NCI-H2171 (cell line): ENCODE data around the gene CYP27B1.
"Not testable (repeated sequence)": the region's sequence is repeated elsewhere in the genome, so short reads cannot be mapped to it uniquely, and the experiment has no call there.

Experiments
- DNase-seq: peaks from one replicate; lab custom pipeline; 2025; lab: John Stamatoyannopoulos, UW

CYP27B1 gene

DNA sequence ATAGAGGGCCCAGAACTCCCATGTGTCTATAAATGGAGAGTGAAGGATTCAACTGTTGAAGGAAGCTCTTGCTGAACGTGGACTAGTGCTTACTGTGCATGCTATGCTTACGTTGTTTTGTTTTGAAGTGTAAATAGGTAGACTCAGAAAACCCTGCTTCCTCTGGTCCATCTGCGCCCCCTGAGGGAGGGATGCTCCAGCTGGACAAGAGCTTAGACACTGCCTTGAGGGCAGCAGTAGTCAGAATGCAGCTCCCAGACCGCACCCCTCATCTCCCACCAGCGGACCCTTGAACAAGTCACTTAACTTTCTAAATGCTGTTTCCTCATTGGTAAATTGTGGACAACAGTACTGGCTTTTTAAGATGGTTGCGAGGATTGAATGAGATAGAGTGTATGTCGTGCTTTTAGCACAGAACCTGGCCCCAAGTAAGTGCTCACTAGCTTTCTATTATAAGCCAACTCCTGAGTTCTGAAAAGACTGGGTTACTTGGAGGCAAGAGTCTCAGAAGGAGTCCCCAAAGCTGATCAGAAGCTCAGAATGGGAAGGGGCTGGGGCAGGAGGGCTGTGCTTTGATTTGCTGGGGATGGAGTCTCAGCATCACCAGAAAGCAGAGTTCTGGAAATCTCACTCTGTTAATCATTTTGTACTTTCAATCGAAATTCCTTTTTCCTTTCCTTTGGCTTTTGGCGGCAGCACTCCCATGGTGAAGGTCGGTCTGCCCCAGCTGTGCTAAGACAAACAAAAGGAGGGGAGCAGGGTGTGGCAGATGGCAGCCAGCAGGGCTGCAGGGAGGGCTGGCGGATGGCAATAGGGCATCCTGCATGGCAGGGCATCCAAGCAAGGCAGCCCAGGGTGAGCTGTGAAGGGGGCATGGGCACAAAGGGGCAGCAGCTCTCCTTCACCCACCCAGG is 43.9 kb downstream of the CYP27B1 start:
- peak; percentile 44 for DNase-seq

DNA sequence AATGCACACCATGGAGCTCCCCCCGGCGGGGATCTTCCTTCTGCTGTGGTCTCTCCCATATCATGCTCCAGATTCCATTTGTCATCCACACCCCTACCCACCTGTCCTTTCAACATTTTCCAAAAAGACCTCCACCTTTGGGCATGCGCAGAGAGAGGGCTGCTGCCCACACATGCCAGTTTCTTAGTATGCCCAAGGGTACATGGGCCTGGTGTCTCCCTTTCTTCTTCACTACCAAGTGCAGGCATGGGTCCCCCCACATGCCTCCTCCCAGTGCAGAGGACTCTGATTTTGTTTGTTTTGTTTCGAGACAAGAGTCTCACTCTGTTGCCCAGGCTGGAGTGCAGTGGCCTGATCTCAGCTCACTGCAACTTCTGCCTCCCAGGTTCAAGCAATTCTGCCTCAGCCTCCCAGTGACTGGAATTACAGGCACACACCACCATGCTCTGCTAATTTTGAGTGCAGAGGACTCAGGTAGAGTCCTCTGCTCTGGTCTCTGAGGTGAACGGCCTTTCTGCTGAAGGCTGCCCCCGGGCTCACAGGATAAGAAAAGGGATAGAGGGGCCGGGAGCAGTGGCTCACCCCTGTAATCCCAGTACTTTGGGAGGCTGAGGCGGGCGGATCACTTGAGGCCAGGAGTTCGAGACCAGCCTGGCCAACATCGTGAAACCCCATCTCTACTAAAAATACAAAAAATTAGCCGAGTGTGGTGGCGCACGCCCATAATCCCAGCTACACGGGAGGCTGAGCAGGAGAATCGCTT is 44.9 kb downstream of the CYP27B1 start:
- DNase-seq: not testable (repeated sequence)

DNA sequence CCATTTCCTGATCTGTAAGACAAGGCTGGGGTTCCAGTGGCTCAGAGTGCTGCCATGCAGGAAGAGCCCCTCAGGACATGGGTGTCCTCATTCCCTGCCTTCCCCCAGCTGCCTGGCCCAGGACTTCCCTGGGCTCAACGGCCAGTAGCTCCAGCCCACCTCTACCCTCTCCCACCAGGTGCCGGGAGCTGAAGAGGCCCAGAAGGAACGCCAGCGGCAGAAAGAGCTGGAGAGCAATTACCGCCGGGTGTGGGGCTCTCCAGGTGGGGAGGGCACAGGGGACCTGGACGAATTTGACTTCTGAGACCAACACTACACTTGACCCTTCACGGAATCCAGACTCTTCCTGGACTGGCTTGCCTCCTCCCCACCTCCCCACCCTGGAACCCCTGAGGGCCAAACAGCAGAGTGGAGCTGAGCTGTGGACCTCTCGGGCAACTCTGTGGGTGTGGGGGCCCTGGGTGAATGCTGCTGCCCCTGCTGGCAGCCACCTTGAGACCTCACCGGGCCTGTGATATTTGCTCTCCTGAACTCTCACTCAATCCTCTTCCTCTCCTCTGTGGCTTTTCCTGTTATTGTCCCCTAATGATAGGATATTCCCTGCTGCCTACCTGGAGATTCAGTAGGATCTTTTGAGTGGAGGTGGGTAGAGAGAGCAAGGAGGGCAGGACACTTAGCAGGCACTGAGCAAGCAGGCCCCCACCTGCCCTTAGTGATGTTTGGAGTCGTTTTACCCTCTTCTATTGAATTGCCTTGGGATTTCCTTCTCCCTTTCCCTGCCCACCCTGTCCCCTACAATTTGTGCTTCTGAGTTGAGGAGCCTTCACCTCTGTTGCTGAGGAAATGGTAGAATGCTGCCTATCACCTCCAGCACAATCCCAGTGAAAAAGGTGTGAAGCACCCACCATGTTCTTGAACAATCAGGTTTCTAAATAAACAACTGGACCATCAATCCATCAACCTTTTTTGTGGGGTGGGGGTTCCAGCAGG is 46.0 kb downstream of the CYP27B1 start:
- no peak for DNase-seq

DNA sequence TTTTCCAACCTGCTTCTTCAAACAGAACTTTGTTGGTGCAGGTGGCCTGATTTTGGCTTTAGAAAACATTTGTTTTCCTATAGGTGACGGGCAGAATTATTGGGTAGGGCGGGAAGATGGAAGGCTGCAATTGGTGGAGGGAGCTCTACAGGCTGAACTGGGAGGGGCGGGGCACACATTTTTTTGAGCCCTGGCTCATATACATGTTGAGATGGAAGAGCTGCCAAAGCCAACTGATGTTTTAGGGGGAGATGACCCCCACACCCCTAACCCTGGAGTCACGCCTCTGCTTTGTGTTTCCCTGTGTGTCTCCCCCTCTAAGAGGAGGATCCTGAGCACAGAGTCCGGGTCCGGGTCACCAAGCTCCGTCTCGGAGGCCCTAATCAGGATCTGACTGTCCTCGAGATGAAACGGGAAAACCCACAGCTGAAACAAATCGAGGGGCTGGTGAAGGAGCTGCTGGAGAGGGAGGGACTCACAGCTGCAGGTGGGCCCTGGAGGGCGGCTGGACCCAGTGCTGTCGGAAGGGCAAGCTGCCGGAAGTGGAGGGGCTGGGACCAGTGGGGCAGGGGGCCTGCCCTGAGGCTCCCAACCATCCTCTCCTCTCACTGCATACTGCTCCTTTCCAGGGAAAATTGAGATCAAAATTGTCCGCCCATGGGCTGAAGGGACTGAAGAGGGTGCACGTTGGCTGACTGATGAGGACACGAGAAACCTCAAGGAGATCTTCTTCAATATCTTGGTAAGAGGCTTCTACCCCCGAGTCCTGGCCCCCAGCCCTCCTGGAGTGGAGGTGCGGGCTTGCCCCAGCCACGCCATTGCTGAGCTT is 46.9 kb downstream of the CYP27B1 start:
- no peak for DNase-seq

DNA sequence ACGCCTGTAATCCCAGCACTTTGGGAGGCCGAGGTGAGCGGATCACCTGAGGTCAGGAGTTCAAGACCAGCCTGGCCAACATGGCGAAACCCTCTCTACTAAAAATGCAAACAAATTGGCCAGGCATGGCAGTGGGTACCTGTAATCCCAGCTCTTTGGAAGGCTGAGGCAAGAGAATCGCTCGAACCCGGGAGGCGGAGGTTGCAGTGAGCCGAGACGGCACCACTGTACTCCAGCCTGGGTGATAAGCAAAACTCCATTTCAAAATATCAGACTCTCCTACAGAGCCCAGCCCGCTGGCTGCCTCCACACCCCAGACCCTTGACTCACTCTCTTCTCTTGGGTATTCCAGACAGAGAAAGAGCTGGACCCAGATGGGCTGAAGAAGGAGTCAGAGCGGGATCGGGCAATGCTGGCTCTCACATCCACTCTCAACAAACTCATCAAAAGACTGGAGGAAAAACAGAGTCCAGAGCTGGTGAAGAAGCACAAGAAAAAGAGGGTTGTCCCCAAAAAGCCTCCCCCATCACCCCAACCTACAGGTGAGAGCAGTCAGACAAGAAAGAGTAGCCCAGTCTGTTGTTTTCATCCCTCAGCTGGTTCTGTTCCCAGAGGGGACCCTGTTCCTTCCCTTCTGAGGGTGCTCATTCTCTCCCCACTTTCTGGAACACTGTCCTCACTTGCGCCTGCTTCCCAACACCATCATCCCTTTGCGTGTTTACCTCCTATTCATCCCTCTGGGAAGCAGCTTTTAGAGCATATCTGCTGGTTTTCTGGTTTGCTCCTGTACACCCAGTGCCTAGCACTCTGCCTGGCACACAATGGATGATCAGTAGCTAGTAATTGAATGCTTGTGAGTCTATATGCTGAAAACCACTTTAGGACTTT is 48.0 kb downstream of the CYP27B1 start:
- DNase-seq: no peak

DNA sequence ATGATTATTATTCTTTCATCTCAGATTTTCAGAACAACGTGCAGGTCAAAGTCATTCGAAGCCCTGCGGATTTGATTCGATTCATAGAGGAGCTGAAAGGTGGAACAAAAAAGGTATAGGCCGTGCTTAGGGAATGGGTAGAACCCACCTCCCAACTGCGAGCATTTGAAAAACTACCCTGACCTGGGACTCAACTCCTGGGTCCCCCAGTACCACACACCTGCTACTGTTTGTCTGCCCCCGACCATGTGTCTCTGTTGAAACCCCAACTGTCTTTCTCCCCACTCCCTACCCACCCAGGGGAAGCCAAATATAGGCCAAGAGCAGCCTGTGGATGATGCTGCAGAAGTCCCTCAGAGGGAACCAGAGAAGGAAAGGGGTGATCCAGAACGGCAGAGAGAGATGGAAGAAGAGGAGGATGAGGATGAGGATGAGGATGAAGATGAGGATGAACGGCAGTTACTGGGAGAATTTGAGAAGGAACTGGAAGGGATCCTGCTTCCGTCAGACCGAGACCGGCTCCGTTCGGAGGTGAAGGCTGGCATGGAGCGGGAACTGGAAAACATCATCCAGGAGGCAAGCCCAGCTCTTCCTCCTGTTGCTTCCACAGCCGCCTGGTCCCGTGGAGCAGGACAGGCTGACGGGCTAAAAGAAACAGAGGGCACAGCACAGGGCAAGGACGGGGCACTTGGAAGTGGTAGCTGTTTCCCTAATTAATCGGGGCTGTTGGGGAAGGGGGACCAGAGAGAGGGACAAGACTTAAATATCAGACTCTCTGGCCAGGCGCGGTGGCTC is 48.8 kb downstream of the CYP27B1 start:
- DNase-seq: no peak

DNA sequence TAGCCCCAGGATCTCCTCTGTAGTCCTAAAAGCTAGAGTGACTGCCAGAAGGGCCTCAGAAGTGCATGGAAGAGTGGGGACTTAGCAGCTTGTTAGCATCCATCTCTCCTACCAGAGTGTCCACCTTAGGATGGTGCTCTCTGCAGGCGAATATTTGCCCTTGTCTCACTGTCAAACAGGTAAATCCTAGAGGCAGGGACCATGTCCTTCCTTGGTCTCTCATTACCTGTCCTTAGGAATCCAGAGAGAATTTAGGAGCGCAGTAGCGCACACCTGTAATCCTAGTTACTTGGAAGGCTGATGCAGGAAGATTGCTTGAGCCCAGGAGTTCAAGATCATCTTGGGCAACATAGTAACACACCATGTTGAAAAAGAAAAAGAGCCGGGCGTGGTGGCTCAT is 49.7 kb downstream of the CYP27B1 start:
- no peak for DNase-seq

DNA sequence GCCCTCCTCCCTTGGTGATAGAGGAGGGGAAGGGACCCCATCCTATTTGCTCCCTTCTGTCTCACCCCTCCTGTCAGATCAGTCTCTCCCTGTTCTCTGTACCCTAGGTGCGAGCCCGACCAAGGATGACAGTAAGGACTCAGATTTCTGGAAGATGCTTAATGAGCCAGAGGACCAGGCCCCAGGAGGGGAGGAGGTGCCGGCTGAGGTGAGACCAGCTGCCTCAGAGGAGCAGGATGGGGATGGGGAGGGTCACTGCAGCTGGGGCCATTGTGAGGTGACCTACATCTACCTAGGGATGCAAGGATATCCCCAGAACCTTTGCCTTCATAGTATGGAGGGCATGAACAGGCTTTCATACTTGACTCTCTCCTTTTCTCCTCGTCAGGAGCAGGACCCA is 50.6 kb downstream of the CYP27B1 start:
- no peak for DNase-seq

DNA sequence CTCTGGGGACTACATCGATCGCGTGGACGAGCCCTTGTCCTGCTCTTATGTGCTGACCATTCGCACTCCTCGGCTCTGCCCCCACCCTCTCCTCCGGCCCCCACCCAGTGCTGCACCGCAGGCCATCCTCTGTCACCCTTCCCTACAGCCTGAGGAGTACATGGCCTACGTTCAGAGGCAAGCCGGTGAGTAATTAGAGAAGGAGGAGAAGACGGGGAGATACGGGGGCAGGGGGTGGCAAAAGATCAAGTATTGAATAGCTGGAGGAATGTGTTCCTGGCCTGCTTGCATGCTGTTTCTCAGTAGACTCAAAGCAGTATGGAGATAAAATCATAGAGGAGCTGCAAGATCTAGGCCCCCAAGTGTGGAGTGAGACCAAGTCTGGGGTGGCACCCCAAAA is 51.1 kb downstream of the CYP27B1 start:
- DNase-seq: no peak

DNA sequence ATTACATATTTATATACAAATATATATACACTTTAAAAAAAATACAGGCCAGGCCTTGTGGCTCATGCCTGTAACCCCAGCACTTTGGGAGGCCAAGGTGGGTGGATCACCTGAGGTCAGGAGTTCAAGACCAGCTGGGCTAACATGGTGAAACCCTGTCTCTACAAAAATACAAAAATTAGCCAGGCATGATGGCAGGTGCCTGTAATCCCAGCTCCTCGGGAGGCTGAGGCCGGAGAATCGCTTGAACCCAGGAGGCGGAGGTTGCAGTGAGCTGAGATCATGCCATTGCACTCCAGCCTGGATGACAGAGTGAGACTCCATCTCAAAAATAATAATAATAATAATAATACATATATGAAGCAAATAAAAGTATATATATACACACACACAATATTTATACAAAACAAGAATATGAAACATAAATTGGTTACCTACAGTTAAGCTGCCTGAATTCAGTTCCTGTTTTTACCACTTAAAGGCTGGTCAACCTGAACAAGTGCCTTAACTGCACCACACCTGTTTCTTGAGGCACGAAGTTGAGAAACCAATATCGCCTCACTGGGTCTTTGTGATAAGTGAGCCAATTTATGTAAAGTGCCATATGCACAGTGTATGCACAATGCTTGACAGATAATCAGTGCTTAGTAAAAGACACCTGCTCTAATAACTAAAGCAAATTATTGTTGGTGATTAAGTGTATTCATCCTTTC is 51.7 kb downstream of the CYP27B1 start:
- not testable (repeated sequence) for DNase-seq

DNA sequence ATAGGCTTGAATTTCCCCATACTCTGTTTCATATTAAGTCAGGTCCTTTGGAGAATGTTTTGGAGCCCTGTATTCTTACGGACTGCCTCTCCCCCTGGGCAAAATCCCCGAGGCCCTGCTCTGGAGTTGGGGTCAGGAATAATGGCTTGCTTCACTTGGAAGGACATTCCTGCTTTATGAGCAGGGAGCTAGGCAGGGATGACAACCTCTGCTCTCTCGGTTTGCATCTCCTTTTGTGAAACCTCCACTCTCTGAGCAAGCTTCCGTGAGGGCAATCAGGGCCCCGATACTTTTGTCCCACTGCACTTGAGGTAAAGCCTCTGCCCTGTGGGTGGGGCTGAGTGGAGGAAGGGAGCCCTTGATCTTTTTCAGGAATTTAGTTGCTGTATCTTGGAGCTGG is 53.7 kb downstream of the CYP27B1 start:
- no peak for DNase-seq

DNA sequence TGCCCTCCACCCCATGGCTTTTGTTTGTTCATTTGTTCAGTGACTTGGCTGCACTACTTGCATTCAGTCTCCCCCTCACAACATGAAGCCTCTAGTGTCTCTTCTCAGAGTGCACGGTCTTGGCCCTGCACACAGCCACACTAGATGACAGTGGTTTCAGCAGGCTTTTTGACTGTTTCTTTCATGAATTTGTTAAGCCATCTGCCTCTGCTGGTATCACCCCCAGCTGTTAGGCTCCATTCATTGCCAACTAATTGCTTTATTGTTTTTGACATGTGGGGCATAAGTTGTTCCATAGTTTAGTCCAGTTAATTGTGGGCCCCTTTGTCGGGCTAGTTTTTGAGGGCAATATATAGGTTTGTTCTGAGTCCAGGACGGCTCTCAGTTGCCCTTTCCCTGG is 54.2 kb downstream of the CYP27B1 start:
- DNase-seq: no peak
